IMR-90 (cell line): Measurements from ENCODE around the gene XYLT2. TPM values are rescaled to one million over a fixed set of nuclear protein-coding genes. Genes with fewer than 3 reads are reported as not detected.

Experiments
- ATAC-seq: fragments of 200-7000 bp; cut with Tn5 transposase; 2 replicates; pipeline ENCODE4 v1.9.1; 2020; ENCODE audit warnings: low read depth, mild to moderate bottlenecking, moderate library complexity
- BruUV-seq: library from RNA; stranded (reverse); fragments of 400-500 nt; replicated peaks from 2 replicates; lab custom pipeline; 2021; lab: Mats Ljungman, UMichigan
- CTCF ChIA-PET: fragments of 300-600 bp; formaldehyde crosslinking; extraction: SDS; loops from one replicate; lab custom pipeline; 2021; ENCODE audit warnings: antibody characterized with exemption; lab: Yijun Ruan, JAX
- POLR2A ChIA-PET: fragments of 300-600 bp; sonication (Branson Sonifier 250); formaldehyde crosslinking; loops from one replicate; lab custom pipeline; 2022; ENCODE audit warnings: antibody characterized with exemption; ENCODE audit not compliant: unreplicated experiment; lab: Charles Lee
- DNase-seq: peaks from one replicate; pipeline ENCODE4 v3.0.0; 2013
- H2AFZ ChIP-seq: replicated peaks from 2 replicates; pipeline ENCODE3; 2013; ENCODE audit warnings: low read length, mild to moderate bottlenecking; ENCODE audit not compliant: poor library complexity
- H2AK5ac ChIP-seq: 2 replicates; pipeline ENCODE4 v1.6.1; 2013; ENCODE audit warnings: low read depth, low read length, inconsistent platforms
- H2AK9ac ChIP-seq: replicated peaks from 2 replicates; pipeline ENCODE3; 2013; ENCODE audit warnings: mild to moderate bottlenecking, low read depth, low read length, moderate library complexity; ENCODE audit not compliant: poor library complexity
- H2BK120ac ChIP-seq: 2 replicates; pipeline ENCODE4 v1.6.1; 2013; ENCODE audit warnings: low read depth, low read length, inconsistent platforms
- H2BK15ac ChIP-seq: 3 replicates; pipeline ENCODE4 v1.6.1; 2013; ENCODE audit warnings: low read depth, low read length, inconsistent platforms
- H2BK20ac ChIP-seq: 2 replicates; pipeline ENCODE4 v1.6.1; 2013; ENCODE audit warnings: low read depth, mild to moderate bottlenecking, inconsistent platforms, low read length, moderate library complexity
- H2BK5ac ChIP-seq: 2 replicates; pipeline ENCODE4 v1.6.1; 2013; ENCODE audit warnings: mild to moderate bottlenecking, low read depth, low read length, inconsistent platforms; ENCODE audit not compliant: poor library complexity, severe bottlenecking
- H3K14ac ChIP-seq: replicated peaks from 2 replicates; pipeline ENCODE4 v1.6.1; 2013; ENCODE audit warnings: low read depth, low read length, inconsistent platforms
- H3K18ac ChIP-seq: 2 replicates; pipeline ENCODE4 v1.6.1; 2013; ENCODE audit warnings: low read depth, low read length, control low read depth
- H3K23ac ChIP-seq: 2 replicates; pipeline ENCODE4 v1.6.1; 2013; ENCODE audit warnings: low read depth, low read length, inconsistent platforms
- H3K27ac ChIP-seq: 2 replicates; pipeline ENCODE4 v1.5.1; 2013; ENCODE audit warnings: mild to moderate bottlenecking, control low read depth, low read length; ENCODE audit not compliant: insufficient read depth
- H3K27me3 ChIP-seq: 2 replicates; pipeline ENCODE4 v1.6.1; 2013; ENCODE audit warnings: low read length; ENCODE audit not compliant: control insufficient read depth, insufficient read depth
- H3K36me3 ChIP-seq: 2 replicates; pipeline ENCODE4 v1.6.1; 2013; ENCODE audit warnings: low read length, mixed read lengths; ENCODE audit not compliant: control insufficient read depth, insufficient read depth
- H3K4ac ChIP-seq: 2 replicates; pipeline ENCODE4 v1.6.1; 2013; ENCODE audit warnings: low read depth, low read length, inconsistent platforms
- H3K4me1 ChIP-seq: 2 replicates; pipeline ENCODE4 v1.6.1; 2013; ENCODE audit warnings: low read length, mixed read lengths; ENCODE audit not compliant: control insufficient read depth, insufficient read depth
- H3K4me2 ChIP-seq: 2 replicates; pipeline ENCODE4 v1.6.1; 2013; ENCODE audit warnings: low read depth, mild to moderate bottlenecking, control low read depth, low read length, moderate library complexity
- H3K4me3 ChIP-seq: 2 replicates; pipeline ENCODE4 v1.5.1; 2013; ENCODE audit warnings: low read depth, mild to moderate bottlenecking, control low read depth, low read length, moderate library complexity; ENCODE audit not compliant: insufficient read depth
- H3K56ac ChIP-seq: 2 replicates; pipeline ENCODE4 v1.6.1; 2013; ENCODE audit warnings: low read length, inconsistent platforms; ENCODE audit not compliant: insufficient read depth; ENCODE audit errors: extremely low read depth
- H3K79me1 ChIP-seq, 2 experiments: 2 replicates each; pipeline ENCODE4 v1.6.1; 2013; ENCODE audit warnings: low read length in 2 of 2, inconsistent platforms in 1 of 2, low read depth in 1 of 2
- H3K9ac ChIP-seq: 2 replicates; pipeline ENCODE4 v1.6.1; 2013; ENCODE audit warnings: low read depth, low read length, control low read depth
- H3K9me1 ChIP-seq: 2 replicates; pipeline ENCODE4 v1.6.1; 2013; ENCODE audit warnings: low read length, inconsistent platforms; ENCODE audit not compliant: insufficient read depth
- H3K9me3 ChIP-seq: 2 replicates; pipeline ENCODE4 v1.6.1; 2013; ENCODE audit warnings: low read length; ENCODE audit not compliant: control insufficient read depth, insufficient read depth
- H4K20me1 ChIP-seq: 2 replicates; pipeline ENCODE4 v1.6.1; 2013; ENCODE audit warnings: low read length, inconsistent platforms; ENCODE audit not compliant: insufficient read depth
- H4K5ac ChIP-seq: 2 replicates; pipeline ENCODE4 v1.6.1; 2013; ENCODE audit warnings: mild to moderate bottlenecking, low read depth, low read length, control low read depth
- H4K8ac ChIP-seq, 2 experiments: 2 replicates each; pipeline ENCODE4 v1.6.1; 2013; ENCODE audit warnings: low read depth in 2 of 2, low read length in 2 of 2, control low read depth in 1 of 2, inconsistent platforms in 1 of 2
- H4K91ac ChIP-seq: 2 replicates; pipeline ENCODE4 v1.6.1; 2013; ENCODE audit warnings: low read depth, low read length, inconsistent platforms; ENCODE audit not compliant: insufficient read depth
- CEBPB ChIP-seq: IDR thresholded peaks from 2 replicates; pipeline ENCODE4 v1.6.1; 2012; ENCODE audit warnings: low read depth, low read length, improper control_type of control experiment
- CHD1 ChIP-seq: IDR thresholded peaks from 2 replicates; pipeline ENCODE4 v1.6.1; 2012; ENCODE audit warnings: low read depth, low read length, improper control_type of control experiment
- ELK1 ChIP-seq: fragments of 150-350 bp; IDR thresholded peaks from 2 replicates; pipeline ENCODE4 v1.6.1; 2016; ENCODE audit warnings: low read depth, mild to moderate bottlenecking, low read length, moderate library complexity, borderline replicate concordance
- FOS ChIP-seq: fragments of 150-350 bp; IDR thresholded peaks from 2 replicates; pipeline ENCODE4 v1.6.1; 2016; ENCODE audit warnings: low read depth, low read length
- POLR2A ChIP-seq: IDR thresholded peaks from 2 replicates; pipeline ENCODE4 v1.6.1; 2012; ENCODE audit warnings: mild to moderate bottlenecking, low read depth, low read length
- RAD21 ChIP-seq: IDR thresholded peaks from 2 replicates; pipeline ENCODE4 v1.6.1; 2012; ENCODE audit warnings: low read length, improper control_type of control experiment
- RCOR1 ChIP-seq: IDR thresholded peaks from 2 replicates; pipeline ENCODE4 v1.6.1; 2012; ENCODE audit warnings: mild to moderate bottlenecking, low read length, improper control_type of control experiment; ENCODE audit not compliant: insufficient replicate concordance
- SMC3 ChIP-seq: fragments of 150-350 bp; IDR thresholded peaks from 2 replicates; pipeline ENCODE4 v1.6.1; 2016; ENCODE audit warnings: low read depth, mild to moderate bottlenecking, antibody characterized with exemption, low read length, moderate library complexity
- USF2 ChIP-seq: fragments of 150-350 bp; IDR thresholded peaks from 2 replicates; pipeline ENCODE4 v1.6.1; 2017; ENCODE audit warnings: mild to moderate bottlenecking, antibody characterized with exemption, low read length, low read depth
- WGBS, 2 experiments: methylation state at CpG; one replicate each; pipeline versions ENCODE4 v1.1.5 to v1.1.7; 2013; ENCODE audit warnings: missing lambda C conversion rate in 2 of 2; ENCODE audit not compliant: insufficient read length in 1 of 2; ENCODE audit errors: extremely low coverage in 2 of 2; 5-methylcytosine and 5-hydroxymethylcytosine counted together
- dilution Hi-C: fragments of 300-500 bp; cut with HindIII; formaldehyde crosslinking; loops from one replicate; pipeline ENCODE4 v1.14.3; 2018; ENCODE audit warnings: low sequenced_read_pairs; ENCODE audit not compliant: unreplicated experiment
- in situ Hi-C: fragments of 300-500 bp; cut with MboI; formaldehyde crosslinking; loops from 3 replicates; pipeline ENCODE4 v1.14.3; 2019; ENCODE audit warnings: low sequenced_read_pairs, inconsistent platforms, mixed read lengths
- intact Hi-C: fragments of 100-400 bp; cut with micrococcal nuclease; formaldehyde crosslinking; loops from 2 replicates; pipeline ENCODE4 v1.10.0; 2022
- polyA plus RNA-seq, 3 experiments: library from polyadenylated mRNA; depleted of rRNA; stranded (reverse); fragments of >200 nt; gene quantifications; 2 replicates each; pipeline ENCODE4 v1.2.3, GENCODE V29; 2012; ENCODE audit warnings: low replicate concordance in 1 of 3
- total RNA-seq: library from RNA; depleted of rRNA; stranded (reverse); fragments of >200 nt; gene quantifications from 2 replicates; pipeline ENCODE4 v1.2.3, GENCODE V29; 2012

The XYLT2 gene
- total and polyA plus RNA-seq, 2 of the 4 experiments (the other 2 are of a cell fraction), result 27.7 to 31.9 TPM

GRCh38 chr17:50323060-50323459 is 22.9 kb upstream of the XYLT2 start:
- intact Hi-C loops (no loop called here), dilution Hi-C loops (no loop called here), in situ Hi-C loops (loop anchor here (25.0 kb wide), 1 partner anchor 436 kb away; no protein-coding TSS in a partner anchor)
- Histone ChIP-seq H3K4me1 (peaks cover 2% of the 10 kb centered on the region; the same call in 1 of the 2 replicates), H3K9me1 (no peaks in the 10 kb centered on the region), H3K27ac (no peak overlapping the region), H4K20me1 (no peaks in the 10 kb centered on the region), H4K8ac (no peak overlapping the region), H2BK5ac (no peak overlapping the region), H3K4me3 (no peak overlapping the region), H3K4me2 (no peak overlapping the region), H3K9me3 (no peaks in the 10 kb centered on the region), H3K36me3 (no peaks in the 10 kb centered on the region), H2AK5ac (no peak overlapping the region), H2AK9ac (no peak overlapping the region), H4K5ac (no peak overlapping the region), H2BK120ac (no peak overlapping the region), H2AFZ (no peak overlapping the region), H3K23ac (no peak overlapping the region), H3K14ac (no peak overlapping the region), H3K79me1 (no peaks in the 10 kb centered on the region), H3K27me3 (peaks cover 2% of the 10 kb centered on the region; the same call in 1 of the 2 replicates), H2BK20ac (no peak overlapping the region), H3K18ac (no peak overlapping the region), H3K4ac (no peak overlapping the region), H3K9ac (no peak overlapping the region), H2BK15ac (no peak overlapping the region), H3K56ac (no peak overlapping the region), H4K91ac (no peak overlapping the region)
- no TSS peak for BruUV-seq
- ChIA-PET CTCF (interaction anchor here (1.1 kb wide), 1 partner anchor 11 kb away, joined by 3 read pairs; no protein-coding TSS in a partner anchor), POLR2A (no interaction called here)
- DNase-seq (no peak), ATAC-seq (no peak)
- TF ChIP-seq CHD1, result no peak
- no peak for TF ChIP-seq RCOR1
- TF ChIP-seq ELK1, result no peak
- no peak for TF ChIP-seq FOS
- TF ChIP-seq POLR2A, result no peak
- TF ChIP-seq CEBPB, result no peak
- TF ChIP-seq SMC3, result no peak
- TF ChIP-seq USF2, result no peak
- no peak for TF ChIP-seq RAD21
- no CpG with 5 or more reads among the region's 5 CpGs for WGBS, 2 experiments
